GM12892 (cell line): ENCODE results near the gene UXT.

Experiments
- DNase-seq: peaks from one replicate; pipeline ENCODE4 v3.0.0; 2011; ENCODE audit not compliant: insufficient read length
- FAIRE-seq: peaks from 2 replicates; lab custom pipeline; 2011; peaks lifted over from hg19 to GRCh38; lab: Jason Lieb, UNC
- POLR2A ChIP-seq: IDR thresholded peaks from 2 replicates; pipeline ENCODE4 v1.6.1; 2011; ENCODE audit warnings: low read depth, low read length, control low read depth
- POLR2AphosphoS5 ChIP-seq: IDR thresholded peaks from 2 replicates; pipeline ENCODE4 v1.6.1; 2011; ENCODE audit warnings: low read depth, low read length, control low read depth
- TAF1 ChIP-seq: IDR thresholded peaks from 2 replicates; pipeline ENCODE4 v1.6.1; 2011; ENCODE audit warnings: low read depth, mild to moderate bottlenecking, control low read depth, low read length, borderline replicate concordance

The UXT gene

GRCh38 chrX:47664737-47665136, 5.8 kb upstream of the UXT start:
- no peak for DNase-seq
- no peak for FAIRE-seq
- no peak for TF ChIP-seq TAF1
- TF ChIP-seq POLR2AphosphoS5: no peak
- TF ChIP-seq POLR2A: no peak

DNA sequence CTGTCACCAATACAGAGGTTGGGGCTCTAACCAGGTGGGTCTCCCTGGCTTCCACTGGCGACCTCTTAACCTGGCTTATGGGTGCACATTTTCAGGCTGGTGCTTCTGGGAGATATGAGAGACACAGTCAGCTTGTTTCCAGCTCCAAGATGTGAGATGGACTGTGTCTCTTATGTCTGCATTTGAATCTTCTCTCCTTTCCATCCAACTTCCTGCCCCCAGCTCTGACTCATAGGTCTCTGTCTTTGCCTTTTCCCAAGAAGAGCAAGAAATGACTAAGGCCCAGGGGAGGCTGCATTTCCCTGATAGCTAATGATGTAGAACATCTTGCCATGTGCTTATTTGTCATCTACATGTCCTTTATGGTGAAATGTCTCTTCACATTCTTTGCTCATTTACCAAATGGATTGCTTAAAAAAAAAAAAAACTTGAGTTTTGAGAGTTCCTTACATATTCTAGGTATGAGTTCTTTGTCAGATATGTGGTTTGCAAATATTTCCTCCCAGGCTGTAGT, 3.2 kb upstream of the UXT start:
- FAIRE-seq (peak; percentile 24), DNase-seq (no peak)
- TF ChIP-seq TAF1 (no peak), POLR2AphosphoS5 (no peak), POLR2A (no peak)

GRCh38 chrX:47661539-47661938, 2.6 kb upstream of the UXT start:
- FAIRE-seq (no peak), DNase-seq (no peak)
- TF ChIP-seq TAF1 (no peak), POLR2AphosphoS5 (no peak), POLR2A (no peak)

DNA sequence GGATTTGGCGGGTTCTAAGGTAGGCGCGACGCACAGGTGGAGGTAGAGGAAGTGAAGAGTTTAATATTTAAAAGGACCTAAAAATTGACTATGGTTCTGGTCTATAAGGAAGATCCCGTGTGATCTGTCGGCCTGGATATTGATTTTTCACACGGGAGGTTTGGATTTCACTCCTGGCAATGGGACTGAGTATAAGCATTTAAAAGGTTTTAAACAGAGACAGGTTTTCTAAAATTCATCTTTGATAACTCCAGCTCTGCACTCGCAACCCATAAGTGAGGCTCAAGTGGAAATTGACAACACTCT, 394 bp upstream of the UXT start:
- FAIRE-seq: no peak
- DNase-seq: no peak
- TF ChIP-seq POLR2A (no peak), POLR2AphosphoS5 (no peak), TAF1 (no peak)

DNA sequence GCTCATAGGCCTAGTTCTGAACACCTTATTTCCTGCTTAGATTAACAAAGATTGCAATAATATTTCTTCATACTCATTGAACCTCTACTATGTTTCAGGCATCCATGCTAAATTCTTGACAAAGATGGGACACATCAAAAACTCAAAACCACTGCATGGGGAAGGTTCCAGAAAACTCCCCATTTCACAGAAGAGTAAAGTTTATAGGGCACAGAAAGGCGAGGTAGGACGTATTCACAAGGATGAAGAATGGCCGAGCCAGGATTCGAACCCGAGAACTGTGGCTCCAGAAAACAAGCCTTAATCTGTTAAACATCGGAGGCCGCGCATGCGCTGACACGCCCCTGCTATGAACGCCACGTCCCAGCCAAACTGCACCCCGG, 688 bp downstream of the UXT start:
- TF ChIP-seq POLR2AphosphoS5: no peak
- TF ChIP-seq TAF1: no peak
- TF ChIP-seq POLR2A: no peak
- FAIRE-seq: no peak
- DNase-seq: no peak

GRCh38 chrX:47651043-47651905, 7.7 kb downstream of the UXT start:
- no peak for TF ChIP-seq POLR2AphosphoS5
- TF ChIP-seq TAF1: no peak
- TF ChIP-seq POLR2A: no peak; the same call in 1 of the 2 replicates
- no peak for DNase-seq
- FAIRE-seq: no peak

DNA sequence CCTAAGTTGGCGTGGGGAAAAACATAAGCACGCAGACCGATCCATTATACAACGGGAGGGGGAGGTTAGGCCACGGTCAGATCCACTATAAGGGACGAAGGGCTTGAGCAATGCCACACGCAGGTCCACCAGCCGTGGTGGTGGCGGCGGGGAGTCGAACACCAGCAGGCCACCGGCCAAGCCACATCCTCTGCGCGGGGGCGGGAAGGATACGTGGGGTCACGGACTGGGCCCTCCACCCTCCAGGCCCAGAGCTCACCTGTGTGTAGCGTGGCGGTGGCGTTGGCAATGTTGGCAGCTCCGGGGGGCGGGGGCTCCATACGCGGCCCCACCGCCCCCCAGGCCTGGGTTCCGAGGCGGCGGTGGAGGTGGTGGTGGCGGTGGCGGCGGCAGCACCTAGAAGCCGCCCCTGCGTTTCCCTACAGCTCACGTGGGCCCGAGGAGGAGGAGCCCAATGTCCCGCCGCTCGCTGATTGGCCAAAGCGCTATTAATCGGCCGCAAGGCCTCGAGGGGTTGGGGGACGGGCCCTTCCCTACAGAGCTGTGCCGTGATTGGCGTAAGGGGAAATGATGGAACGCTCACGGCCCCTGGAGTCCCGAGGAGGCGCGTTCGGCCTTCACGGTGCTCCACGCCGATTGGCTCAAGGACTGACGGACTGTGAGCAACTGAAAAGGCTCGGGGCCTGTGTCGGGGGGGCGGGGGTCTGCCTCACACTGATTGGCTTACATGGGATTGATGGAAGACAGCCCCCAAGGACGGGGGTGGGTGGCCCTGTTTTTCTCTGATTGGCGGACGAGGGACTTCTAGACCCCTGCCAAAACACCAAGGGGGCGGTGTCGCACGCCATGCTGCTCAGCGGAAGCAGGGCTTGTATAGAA, 8.6 kb downstream of the UXT start, which contains the start of gene ELK1:
ELK1 (minus strand) TSS at position 400 of the 879 bp plus-strand sequence. CDS start 9,122 bp downstream, outside the sequence.
- DNase-seq (peak; percentile 81), FAIRE-seq (peak; percentile 95)
- TF ChIP-seq TAF1: no peak
- TF ChIP-seq POLR2AphosphoS5: no peak; the same call in 1 of the 2 replicates
- peak; percentile 67; the same call in 1 of the 2 replicates for TF ChIP-seq POLR2A

GRCh38 chrX:47649781-47650163, 9.2 kb downstream of the UXT start:
- DNase-seq: no peak
- FAIRE-seq: no peak
- TF ChIP-seq POLR2AphosphoS5: no peak
- no peak for TF ChIP-seq TAF1
- TF ChIP-seq POLR2A: no peak

DNA sequence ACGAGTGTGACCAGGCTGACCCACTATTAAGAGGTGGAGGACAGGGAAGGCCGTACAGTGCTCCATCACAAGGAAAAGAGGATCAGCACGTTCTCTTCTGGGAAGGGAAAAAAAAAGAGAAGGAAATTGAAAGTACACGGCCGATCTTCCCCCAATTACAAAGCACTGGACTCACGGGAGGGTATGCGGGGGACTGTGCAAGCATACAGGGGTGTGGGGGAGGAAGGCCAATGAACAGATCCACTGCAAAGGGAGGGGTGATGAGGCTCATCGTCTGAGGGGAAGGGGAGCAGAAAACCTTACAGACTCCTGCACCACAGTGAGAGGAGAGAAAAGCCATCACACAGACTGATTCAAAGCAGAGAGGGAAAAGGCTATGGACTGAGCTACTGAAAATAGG, 9.7 kb downstream of the UXT start:
- no peak for DNase-seq
- TF ChIP-seq POLR2A (no peak), TAF1 (no peak), POLR2AphosphoS5 (no peak)
- FAIRE-seq: no peak

DNA sequence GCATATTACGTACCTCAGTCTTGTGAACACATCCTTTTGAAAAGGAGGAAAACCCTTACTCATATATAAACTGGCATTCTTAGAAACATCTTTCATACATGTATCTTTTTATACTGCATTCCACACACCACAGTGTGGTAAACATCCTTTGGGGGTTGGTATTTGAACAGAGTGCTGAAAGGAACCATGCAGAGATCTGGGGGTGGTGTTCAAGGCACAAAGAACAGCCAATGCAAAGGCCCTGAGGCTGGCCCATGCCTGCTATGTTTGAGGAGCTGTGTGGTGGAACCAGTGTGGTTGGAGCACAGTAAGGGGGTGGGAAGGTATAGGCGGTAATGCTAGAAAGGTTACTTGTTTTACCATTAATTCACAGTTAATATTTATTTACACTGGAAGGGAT, 10.6 kb downstream of the UXT start:
- TF ChIP-seq POLR2A (no peak), POLR2AphosphoS5 (no peak), TAF1 (no peak)
- DNase-seq: no peak
- no peak for FAIRE-seq

DNA sequence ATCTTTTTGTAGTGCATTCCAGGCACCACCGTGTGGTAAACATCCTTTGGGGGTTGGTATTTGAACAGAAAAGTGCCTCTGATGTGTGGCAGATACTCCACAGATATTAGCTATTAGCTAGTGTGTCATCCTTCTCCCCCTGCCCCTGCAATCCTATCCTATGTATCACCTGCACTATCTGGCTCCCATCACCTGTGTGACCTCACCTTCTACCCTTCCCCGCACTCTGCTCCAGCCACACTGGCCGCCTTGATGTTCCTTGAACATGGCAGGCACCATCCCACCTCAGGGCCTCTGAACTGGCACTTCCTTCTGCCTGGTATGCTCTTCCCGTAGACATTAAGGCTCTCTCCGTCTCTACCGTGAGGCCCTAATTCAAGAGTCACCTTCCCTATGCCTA, 12.3 kb downstream of the UXT start:
- DNase-seq: no peak
- TF ChIP-seq POLR2A: 0 out of 2 replicates have a peak, but pooled peaks have one; percentile 18
- no peak for TF ChIP-seq TAF1
- TF ChIP-seq POLR2AphosphoS5: no peak
- FAIRE-seq: no peak

- TF ChIP-seq TAF1 (no peak), POLR2AphosphoS5 (no peak), POLR2A (no peak)
- DNase-seq (no peak), FAIRE-seq (no peak)
Observed at GRCh38 chrX:47645530-47645929, 13.4 kb downstream of the UXT start.
